Smooth muscle cell (in vitro differentiated cells): Measurements from ENCODE around the gene UGT1A1. TPM values are rescaled to one million over a fixed set of nuclear protein-coding genes. Genes with fewer than 3 reads are reported as not detected.
"Not testable (repeated sequence)": the region's sequence is repeated elsewhere in the genome, so short reads cannot be mapped to it uniquely, and the experiment has no call there.

Experiments
- DNase-seq: peaks from one replicate; lab custom pipeline; 2025; ENCODE audit not compliant: unreplicated experiment; lab: John Stamatoyannopoulos, UW
- H2AFZ ChIP-seq: fragments of 200-600 bp; sonication (generic); 2 replicates; pipeline ENCODE4 v1.6.0; 2016; ENCODE audit warnings: antibody characterized with exemption, low read depth, mild to moderate bottlenecking
- H3F3A ChIP-seq: fragments of 200-600 bp; sonication (generic); 2 replicates; pipeline ENCODE4 v1.6.0; 2017; ENCODE audit warnings: antibody characterized with exemption, low read depth
- H3K27ac ChIP-seq: fragments of 200-600 bp; sonication (generic); 2 replicates; pipeline ENCODE4 v1.5.1; 2016; ENCODE audit warnings: low read depth, mild to moderate bottlenecking
- H3K27me3 ChIP-seq: fragments of 200-600 bp; sonication (generic); 2 replicates; pipeline ENCODE4 v1.6.1; 2016; ENCODE audit warnings: low read depth, mild to moderate bottlenecking
- H3K36me3 ChIP-seq: fragments of 200-600 bp; sonication (generic); 2 replicates; pipeline ENCODE4 v1.5.1; 2016; ENCODE audit warnings: low read depth
- H3K4me1 ChIP-seq: fragments of 200-600 bp; sonication (generic); 2 replicates; pipeline ENCODE4 v1.5.1; 2016; ENCODE audit warnings: low read depth
- H3K4me2 ChIP-seq: fragments of 200-600 bp; sonication (generic); 2 replicates; pipeline ENCODE4 v1.6.0; 2016; ENCODE audit warnings: mild to moderate bottlenecking
- H3K4me3 ChIP-seq: fragments of 200-600 bp; sonication (generic); 2 replicates; pipeline ENCODE4 v1.5.1; 2016; ENCODE audit warnings: mild to moderate bottlenecking
- H3K79me2 ChIP-seq: fragments of 200-600 bp; sonication (generic); 2 replicates; pipeline ENCODE4 v1.6.0; 2016; ENCODE audit warnings: low read depth, mild to moderate bottlenecking
- H3K9ac ChIP-seq: fragments of 200-600 bp; sonication (generic); 2 replicates; pipeline ENCODE4 v1.6.0; 2016; ENCODE audit warnings: low read depth
- H3K9me3 ChIP-seq: fragments of 200-600 bp; sonication (generic); replicated peaks from 2 replicates; pipeline ENCODE4 v1.5.1; 2016; ENCODE audit warnings: low read depth
- H4K20me1 ChIP-seq: fragments of 200-600 bp; sonication (generic); 2 replicates; pipeline ENCODE4 v1.6.0; 2016; ENCODE audit warnings: low read depth
- WGBS: methylation state at CpG from one replicate; pipeline ENCODE4 v1.1.7; 2016; ENCODE audit warnings: low lambda C conversion rate; 5-methylcytosine and 5-hydroxymethylcytosine counted together
- polyA plus RNA-seq: library from polyadenylated mRNA; unstranded; fragments of >200 nt; fragmentation: Nextera tagmentation; extraction: Ambion mirVana; gene quantifications from 2 replicates; pipeline ENCODE4 v1.2.1, GENCODE V29; 2016
- total RNA-seq: library from RNA; depleted of rRNA; stranded (reverse); fragments of >200 nt; gene quantifications from 2 replicates; pipeline ENCODE4 v1.2.3, GENCODE V29; 2014
- TF ChIP-seq, protein P1 (sequence below): fragments of 200-600 bp; sonication (generic); IDR thresholded peaks from 2 replicates; pipeline ENCODE4 v1.5.1; 2017; ENCODE audit warnings: borderline replicate concordance, mild to moderate bottlenecking, antibody characterized with exemption; ENCODE audit not compliant: insufficient read depth, poor library complexity, severe bottlenecking

The UGT1A1 gene
- total and polyA plus RNA-seq, 2 experiments from 2014 or later, result not detected

GRCh38 chr2:233746475-233747282 is 13.4 kb upstream of the UGT1A1 start:
- no peaks in the 10 kb centered on the region for H4K20me1 ChIP-seq
- 83% methylated on average over 10 of the region's 10 CpGs for WGBS
- no peak overlapping the region for H3K9ac ChIP-seq
- H3K4me1 ChIP-seq, result no peaks in the 10 kb centered on the region
- no peaks in the 10 kb centered on the region for H3K9me3 ChIP-seq
- no peaks in the 10 kb centered on the region for H3K79me2 ChIP-seq
- H3F3A ChIP-seq, result no peaks in the 10 kb centered on the region
- TF ChIP-seq, protein P1, sequence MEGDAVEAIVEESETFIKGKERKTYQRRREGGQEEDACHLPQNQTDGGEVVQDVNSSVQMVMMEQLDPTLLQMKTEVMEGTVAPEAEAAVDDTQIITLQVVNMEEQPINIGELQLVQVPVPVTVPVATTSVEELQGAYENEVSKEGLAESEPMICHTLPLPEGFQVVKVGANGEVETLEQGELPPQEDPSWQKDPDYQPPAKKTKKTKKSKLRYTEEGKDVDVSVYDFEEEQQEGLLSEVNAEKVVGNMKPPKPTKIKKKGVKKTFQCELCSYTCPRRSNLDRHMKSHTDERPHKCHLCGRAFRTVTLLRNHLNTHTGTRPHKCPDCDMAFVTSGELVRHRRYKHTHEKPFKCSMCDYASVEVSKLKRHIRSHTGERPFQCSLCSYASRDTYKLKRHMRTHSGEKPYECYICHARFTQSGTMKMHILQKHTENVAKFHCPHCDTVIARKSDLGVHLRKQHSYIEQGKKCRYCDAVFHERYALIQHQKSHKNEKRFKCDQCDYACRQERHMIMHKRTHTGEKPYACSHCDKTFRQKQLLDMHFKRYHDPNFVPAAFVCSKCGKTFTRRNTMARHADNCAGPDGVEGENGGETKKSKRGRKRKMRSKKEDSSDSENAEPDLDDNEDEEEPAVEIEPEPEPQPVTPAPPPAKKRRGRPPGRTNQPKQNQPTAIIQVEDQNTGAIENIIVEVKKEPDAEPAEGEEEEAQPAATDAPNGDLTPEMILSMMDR, result no peak
- no peaks in the 10 kb centered on the region for H3K36me3 ChIP-seq
- no peaks in the 10 kb centered on the region for H3K27me3 ChIP-seq
- H3K4me3 ChIP-seq, result no peak overlapping the region
- DNase-seq, result no peak
- H3K4me2 ChIP-seq, result no peak overlapping the region
- H3K27ac ChIP-seq, result no peak overlapping the region
- no peak overlapping the region for H2AFZ ChIP-seq

DNA sequence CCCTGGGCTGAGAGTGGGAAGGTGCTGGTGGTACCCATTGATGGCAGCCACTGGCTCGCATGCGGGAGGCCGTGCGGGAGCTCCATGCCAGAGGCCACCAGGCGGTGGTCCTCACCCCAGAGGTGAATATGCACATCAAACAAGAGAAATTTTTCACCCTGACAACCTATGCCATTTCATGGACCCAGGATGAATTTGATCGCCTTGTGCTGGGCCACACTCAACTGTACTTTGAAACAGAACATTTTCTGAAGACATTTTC is 12.9 kb upstream of the UGT1A1 start:
- H2AFZ ChIP-seq, result no peak overlapping the region
- H3K27me3 ChIP-seq, result no peaks in the 10 kb centered on the region
- no peaks in the 10 kb centered on the region for H3K9me3 ChIP-seq
- H4K20me1 ChIP-seq, result no peaks in the 10 kb centered on the region
- no peak overlapping the region for H3K9ac ChIP-seq
- H3K4me3 ChIP-seq, result no peak overlapping the region
- H3F3A ChIP-seq, result no peaks in the 10 kb centered on the region
- no peaks in the 10 kb centered on the region for H3K79me2 ChIP-seq
- no peak overlapping the region for H3K4me2 ChIP-seq
- H3K36me3 ChIP-seq, result no peaks in the 10 kb centered on the region
- no peak for DNase-seq
- TF ChIP-seq, protein P1, result no peak
- WGBS, result 92% methylated on average over 6 of the region's 6 CpGs
- H3K27ac ChIP-seq, result no peak overlapping the region
- H3K4me1 ChIP-seq, result no peaks in the 10 kb centered on the region

- H3K4me3 ChIP-seq, H4K20me1 ChIP-seq, H3K4me2 ChIP-seq, DNase-seq, H3K27ac ChIP-seq, H3K36me3 ChIP-seq, H3K9ac ChIP-seq, H3F3A ChIP-seq, H3K27me3 ChIP-seq, H2AFZ ChIP-seq, H3K79me2 ChIP-seq, H3K9me3 ChIP-seq, H3K4me1 ChIP-seq: not testable (repeated sequence)
- WGBS, result 72% methylated on average over 2 of the region's 2 CpGs
These were observed 9.4 kb upstream of the UGT1A1 start for GRCh38 chr2:233750689-233751088.

- 67% methylated on average over 2 of the region's 2 CpGs for WGBS
- H3K27ac ChIP-seq, H3K36me3 ChIP-seq, H2AFZ ChIP-seq, H3K27me3 ChIP-seq, H4K20me1 ChIP-seq, H3K9ac ChIP-seq, H3K4me1 ChIP-seq, H3K9me3 ChIP-seq, H3K4me2 ChIP-seq, DNase-seq, H3F3A ChIP-seq, H3K79me2 ChIP-seq, H3K4me3 ChIP-seq: not testable (repeated sequence)
These were observed 8.7 kb upstream of the UGT1A1 start for GRCh38 chr2:233751212-233752009.
